ENCODE data around the gene ZMPSTE24.
"Not testable (repeated sequence)": the region's sequence is repeated elsewhere in the genome, so short reads cannot be mapped to it uniquely, and the experiment has no call there.

Gene ZMPSTE24

GRCh38 chr1:40257688-40258444 lies at the start of gene ZMPSTE24:
Gene ZMPSTE24, plus strand, starts transcription at chr1:40258236. Its CDS starts 36 bp downstream, at chr1:40258272.
- peak; percentile 100 for DNase-seq

DNA sequence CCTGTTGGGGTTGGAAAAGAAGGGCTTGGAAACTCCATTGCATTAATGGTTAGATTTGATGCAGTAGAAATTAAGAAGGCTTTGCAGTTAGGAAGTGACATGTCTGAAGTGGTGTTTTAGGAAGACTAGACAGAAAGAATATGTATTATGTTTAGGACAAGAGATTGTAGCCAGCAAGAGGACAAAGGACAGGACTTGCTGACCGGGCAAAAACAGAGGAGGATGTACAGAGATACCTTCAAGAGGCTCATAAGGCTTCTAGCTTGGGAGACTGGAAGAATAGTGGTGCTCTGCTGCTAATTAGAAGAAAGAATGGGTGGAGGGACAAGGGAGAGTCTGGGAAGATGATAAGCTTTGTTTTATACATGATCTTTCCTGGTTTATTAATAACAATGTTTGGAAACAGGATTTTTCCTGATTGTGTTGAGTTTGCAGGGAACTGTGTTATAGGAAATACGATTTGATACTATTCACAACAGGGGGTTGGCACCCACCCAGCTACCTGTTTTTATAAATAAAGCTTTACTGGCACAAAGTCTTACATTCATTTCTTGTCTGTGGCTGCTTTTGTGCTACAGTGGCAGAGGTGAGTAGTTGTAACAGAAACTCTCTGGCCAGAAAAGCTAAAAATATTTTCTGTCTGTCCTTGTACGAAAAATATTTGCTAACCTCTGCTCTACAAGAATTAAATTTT lies 47.4 kb upstream of the ZMPSTE24 start:
- no peak for DNase-seq

DNA sequence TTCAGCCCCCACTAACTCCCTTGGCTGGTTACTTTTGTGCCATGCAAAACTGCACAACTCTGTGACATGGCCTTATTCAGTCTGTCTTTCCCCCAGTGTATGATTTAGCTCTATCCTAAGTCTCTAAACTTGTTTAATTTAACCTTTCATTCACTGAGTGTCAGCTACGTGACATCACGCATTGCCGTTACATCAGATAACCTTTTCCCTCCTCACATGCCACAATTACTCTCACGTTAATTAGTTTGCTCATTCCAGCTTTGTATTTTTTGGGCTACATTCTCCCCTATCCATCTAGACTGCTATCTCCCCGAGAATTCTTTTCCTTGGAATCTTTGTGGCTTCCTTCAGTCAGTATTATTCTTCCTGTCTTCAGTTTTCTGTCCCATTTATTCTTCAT lies 39.7 kb upstream of the ZMPSTE24 start:
- no peak for DNase-seq

- not testable (repeated sequence) for DNase-seq
These were observed 36.5 kb upstream of the ZMPSTE24 start for GRCh38 chr1:40221471-40221905.

DNA sequence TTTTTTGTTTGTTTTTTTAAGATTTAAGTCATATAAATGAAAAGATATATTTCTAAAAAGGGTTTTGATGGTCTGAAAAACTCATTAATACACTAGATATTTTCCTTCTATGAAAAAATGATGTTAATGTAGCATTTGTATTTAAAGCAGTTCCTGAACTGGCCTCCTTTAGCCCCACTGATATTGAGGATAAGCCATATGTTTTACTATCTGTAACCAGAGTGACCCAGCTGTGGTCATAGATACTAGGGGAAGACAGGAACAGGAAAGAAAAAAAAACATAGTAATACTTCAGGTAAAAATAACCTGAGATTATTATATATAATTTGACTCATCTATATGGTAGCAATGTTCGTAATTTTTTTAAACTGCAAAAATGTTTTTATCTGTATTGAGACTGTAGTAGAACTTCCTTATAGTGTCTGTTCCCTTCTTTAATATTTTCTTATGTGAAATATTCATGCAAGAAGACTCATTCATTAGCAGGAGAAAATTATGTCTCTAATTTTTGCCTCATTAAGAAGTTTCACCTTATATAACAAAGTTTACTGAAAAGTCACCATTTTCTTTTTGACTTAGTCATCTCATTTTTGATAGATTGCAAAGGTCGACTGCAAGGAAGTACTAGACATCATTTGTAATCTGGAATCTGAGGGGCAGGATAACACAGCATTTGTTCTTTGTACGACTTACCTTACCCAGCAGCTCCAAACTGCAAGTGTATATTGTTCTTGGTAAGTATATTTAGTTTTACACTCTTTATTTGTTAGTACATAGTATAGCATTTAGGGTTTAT lies 35.9 kb upstream of the ZMPSTE24 start:
- no peak for DNase-seq

GRCh38 chr1:40224040-40224439 lies 34.0 kb upstream of the ZMPSTE24 start:
- no peak for DNase-seq

GRCh38 chr1:40226192-40226591 lies 31.8 kb upstream of the ZMPSTE24 start:
- no peak for DNase-seq

DNA sequence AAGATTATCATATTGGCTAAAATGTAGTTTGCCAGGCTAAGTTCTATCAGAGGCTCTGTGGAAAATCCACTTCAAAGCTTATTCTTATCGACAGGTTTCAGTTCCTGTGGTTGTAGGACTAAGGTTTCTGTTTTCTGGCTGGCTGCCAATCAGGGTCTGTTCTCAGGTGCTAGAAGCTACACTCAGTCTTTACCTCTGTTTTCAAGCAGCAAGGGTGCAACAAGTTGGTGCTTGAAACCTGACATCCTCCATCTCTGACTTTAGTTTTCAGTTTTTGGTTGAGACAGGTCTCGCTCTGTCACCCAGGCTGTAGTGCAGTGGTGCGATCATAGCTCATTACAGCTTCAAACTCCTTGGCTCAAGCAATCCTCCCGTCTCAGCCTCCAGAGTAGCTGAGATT lies 25.6 kb upstream of the ZMPSTE24 start:
- DNase-seq: no peak

GRCh38 chr1:40239626-40240025 lies 18.4 kb upstream of the ZMPSTE24 start:
- DNase-seq: no peak

- DNase-seq: no peak
These were observed 17.6 kb upstream of the ZMPSTE24 start for GRCh38 chr1:40240390-40240789.

GRCh38 chr1:40241362-40241761 lies 16.7 kb upstream of the ZMPSTE24 start:
- no peak for DNase-seq

DNA sequence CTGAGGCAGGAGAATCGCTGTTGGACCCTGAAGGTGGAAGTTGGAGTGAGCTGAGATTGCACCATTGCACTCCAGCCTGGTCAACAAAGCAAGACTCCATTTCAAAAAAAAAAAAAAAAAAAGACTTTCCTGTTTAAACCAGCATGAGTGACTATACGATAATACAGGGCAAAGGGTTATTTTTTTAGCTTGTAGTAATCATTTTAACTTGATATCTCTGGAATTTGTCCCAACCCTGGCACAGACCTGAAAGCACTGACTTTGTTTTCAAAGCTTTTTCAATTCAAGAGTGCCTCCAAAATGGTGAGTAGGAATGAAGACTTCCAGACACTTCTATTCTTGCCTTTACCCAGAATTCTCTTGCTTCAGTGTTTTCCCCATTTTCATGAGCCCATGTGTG lies 14.7 kb upstream of the ZMPSTE24 start:
- no peak for DNase-seq

- DNase-seq: no peak
These were observed 13.8 kb upstream of the ZMPSTE24 start for GRCh38 chr1:40244138-40244744.

DNA sequence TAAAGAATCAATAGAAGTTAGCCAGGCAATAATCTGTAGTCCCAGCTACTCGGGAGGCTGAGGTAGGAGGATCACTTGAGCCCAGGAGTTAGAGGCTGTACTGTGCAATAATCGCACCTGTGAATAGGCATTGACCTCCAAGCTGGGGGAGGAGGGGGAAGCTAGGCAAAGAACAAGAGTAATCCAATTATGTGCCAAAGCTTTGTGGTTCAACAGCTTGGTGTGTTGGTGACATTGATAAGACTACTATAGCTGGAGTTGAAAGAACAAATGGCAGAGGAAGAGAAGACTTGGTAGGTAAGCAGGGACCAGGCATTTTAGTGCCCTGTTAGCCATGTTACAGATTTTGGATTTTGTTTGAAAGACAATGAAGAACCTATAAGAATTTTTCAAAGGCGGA lies 12.3 kb upstream of the ZMPSTE24 start:
- no peak for DNase-seq

- DNase-seq: no peak
These were observed 10.4 kb upstream of the ZMPSTE24 start, which contains the start of gene TMCO2 for GRCh38 chr1:40247655-40248054. Gene TMCO2, plus strand, starts transcription at chr1:40247937. Its CDS starts 57 bp downstream, at chr1:40247994.

DNA sequence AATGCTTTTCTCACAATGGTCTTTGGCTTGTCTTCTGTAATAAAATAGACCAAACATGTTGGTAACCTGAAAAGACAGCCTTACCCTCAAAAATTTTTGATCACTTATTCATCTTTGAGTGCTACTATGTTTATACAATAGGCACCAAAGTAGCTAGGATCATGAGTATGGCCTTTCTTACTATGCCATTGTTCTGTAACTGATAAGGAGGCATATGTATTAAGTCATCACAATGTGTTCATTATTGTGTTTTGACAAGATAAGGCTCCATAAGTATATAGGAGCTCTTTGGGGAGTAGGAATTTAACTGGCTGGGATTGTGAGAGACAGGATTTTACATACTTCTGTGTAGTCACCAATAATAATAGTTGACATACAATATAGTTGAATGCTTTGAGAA lies 9.6 kb upstream of the ZMPSTE24 start:
- no peak for DNase-seq

GRCh38 chr1:40251456-40251855 lies 6.6 kb upstream of the ZMPSTE24 start:
- DNase-seq: no peak

DNA sequence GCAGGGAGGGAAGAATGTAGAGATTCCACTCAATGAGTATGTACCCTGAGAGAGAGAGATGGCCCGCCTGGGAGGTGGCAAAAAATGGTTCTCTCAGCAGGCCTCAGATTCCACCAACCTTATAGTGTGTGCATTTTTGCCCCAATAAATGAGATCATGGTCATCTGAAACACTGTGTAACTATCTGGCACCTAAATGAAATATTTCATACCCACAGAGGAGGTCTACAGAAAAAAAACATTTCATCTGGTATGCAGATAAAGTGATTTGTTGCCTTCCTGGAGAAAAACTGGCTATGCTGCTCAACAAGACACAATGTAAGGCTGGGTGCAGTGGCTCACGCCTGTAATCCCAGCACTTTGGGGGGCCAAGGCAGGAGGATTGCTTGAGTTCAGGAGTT lies 5.4 kb upstream of the ZMPSTE24 start:
- DNase-seq: no peak

DNA sequence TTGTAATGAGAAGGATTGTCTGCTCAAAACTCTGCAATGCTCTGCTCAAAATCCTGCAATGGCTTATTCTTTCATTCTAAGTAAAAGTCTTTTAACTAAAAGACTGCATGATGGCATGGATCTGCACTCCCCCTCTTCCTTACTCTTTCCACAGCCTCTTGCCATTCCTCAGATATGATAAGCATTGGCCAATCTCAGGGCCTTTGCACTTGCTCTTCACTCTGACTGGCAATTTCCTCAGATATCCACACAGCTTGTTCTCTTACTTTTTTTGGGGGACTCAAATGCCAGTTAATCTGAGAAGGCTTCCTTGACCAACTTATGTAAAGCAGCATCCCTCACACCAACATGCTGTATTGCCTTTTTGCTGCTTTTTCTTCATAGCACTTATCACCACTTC lies 2.8 kb upstream of the ZMPSTE24 start:
- no peak for DNase-seq

DNA sequence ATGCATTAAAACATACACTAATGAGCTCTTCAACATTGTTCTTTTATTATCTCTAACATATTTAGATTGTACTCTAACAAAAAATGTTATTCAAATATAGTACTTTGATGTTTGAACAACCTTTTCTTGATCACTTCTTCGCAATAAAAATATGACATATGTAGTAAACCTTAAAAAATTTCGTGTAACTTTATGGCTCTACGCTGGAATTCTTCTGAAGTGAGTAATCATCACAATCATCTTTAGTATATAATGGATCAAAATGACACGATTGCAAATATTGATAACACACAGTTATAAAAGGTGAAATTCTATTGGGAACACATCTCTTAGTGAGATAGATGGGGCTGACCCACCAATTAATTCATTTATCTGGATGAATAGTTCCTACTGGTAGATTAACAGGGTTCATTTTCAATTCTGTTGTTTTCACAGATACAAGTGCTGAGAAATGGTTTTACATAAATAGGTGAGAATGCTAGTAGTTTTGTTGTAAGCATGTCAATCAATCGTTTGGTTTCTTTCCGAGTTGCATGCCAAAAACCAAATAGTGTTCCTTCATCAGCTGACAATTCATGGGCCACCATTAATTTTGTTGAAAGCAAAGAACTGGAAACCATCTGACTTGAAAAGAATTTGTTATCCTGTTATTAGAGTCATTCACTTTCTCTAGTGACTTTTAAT lies 1.5 kb upstream of the ZMPSTE24 start:
- DNase-seq: no peak

- DNase-seq: peak; percentile 100
These were observed 736 bp upstream of the ZMPSTE24 start for GRCh38 chr1:40257313-40257687.

- no peak for DNase-seq
These were observed 371 bp downstream of the ZMPSTE24 start for GRCh38 chr1:40258445-40258769.

- no peak for DNase-seq
These were observed 6.3 kb downstream of the ZMPSTE24 start for GRCh38 chr1:40264354-40264781.
